IMR-90 (cell line): ENCODE measurements around the gene SCAF1.

ENCODE experiments used
- CEBPB ChIP-seq: IDR thresholded peaks from 2 replicates; pipeline ENCODE4 v1.6.1; 2012; ENCODE audit warnings: low read depth, low read length, improper control_type of control experiment
- FOS ChIP-seq: fragments of 150-350 bp; IDR thresholded peaks from 2 replicates; pipeline ENCODE4 v1.6.1; 2016; ENCODE audit warnings: low read depth, low read length
- MAFK ChIP-seq: IDR thresholded peaks from 2 replicates; pipeline ENCODE4 v1.6.1; 2012; ENCODE audit warnings: low read depth, low read length, improper control_type of control experiment
- MXI1 ChIP-seq: IDR thresholded peaks from 2 replicates; pipeline ENCODE4 v1.6.1; 2012; ENCODE audit warnings: low read depth, mild to moderate bottlenecking, low read length, moderate library complexity, borderline replicate concordance
- NFE2L2 ChIP-seq: fragments of 150-350 bp; IDR thresholded peaks from 2 replicates; pipeline ENCODE4 v1.6.1; 2016; ENCODE audit warnings: low read depth, mild to moderate bottlenecking, low read length
- POLR2A ChIP-seq: IDR thresholded peaks from 2 replicates; pipeline ENCODE4 v1.6.1; 2012; ENCODE audit warnings: mild to moderate bottlenecking, low read depth, low read length
- RAD21 ChIP-seq: IDR thresholded peaks from 2 replicates; pipeline ENCODE4 v1.6.1; 2012; ENCODE audit warnings: low read length, improper control_type of control experiment
- RCOR1 ChIP-seq: IDR thresholded peaks from 2 replicates; pipeline ENCODE4 v1.6.1; 2012; ENCODE audit warnings: mild to moderate bottlenecking, low read length, improper control_type of control experiment; ENCODE audit not compliant: insufficient replicate concordance
- RFX5 ChIP-seq: IDR thresholded peaks from 2 replicates; pipeline ENCODE4 v1.8.0; 2012; ENCODE audit warnings: low read depth, mild to moderate bottlenecking, low read length, moderate library complexity
- SMC3 ChIP-seq: fragments of 150-350 bp; IDR thresholded peaks from 2 replicates; pipeline ENCODE4 v1.6.1; 2016; ENCODE audit warnings: low read depth, mild to moderate bottlenecking, antibody characterized with exemption, low read length, moderate library complexity
- USF2 ChIP-seq: fragments of 150-350 bp; IDR thresholded peaks from 2 replicates; pipeline ENCODE4 v1.6.1; 2017; ENCODE audit warnings: mild to moderate bottlenecking, antibody characterized with exemption, low read length, low read depth
- TF ChIP-seq, protein P1 (sequence below): conservative IDR thresholded peaks from 2 replicates; pipeline ENCODE4 v1.5.1; 2012; ENCODE audit warnings: mild to moderate bottlenecking, low read depth, low read length, improper control_type of control experiment

GRCh38 chr19:49609499-49610092 lies 32.4 kb upstream of the SCAF1 start:
- TF ChIP-seq, protein P1, sequence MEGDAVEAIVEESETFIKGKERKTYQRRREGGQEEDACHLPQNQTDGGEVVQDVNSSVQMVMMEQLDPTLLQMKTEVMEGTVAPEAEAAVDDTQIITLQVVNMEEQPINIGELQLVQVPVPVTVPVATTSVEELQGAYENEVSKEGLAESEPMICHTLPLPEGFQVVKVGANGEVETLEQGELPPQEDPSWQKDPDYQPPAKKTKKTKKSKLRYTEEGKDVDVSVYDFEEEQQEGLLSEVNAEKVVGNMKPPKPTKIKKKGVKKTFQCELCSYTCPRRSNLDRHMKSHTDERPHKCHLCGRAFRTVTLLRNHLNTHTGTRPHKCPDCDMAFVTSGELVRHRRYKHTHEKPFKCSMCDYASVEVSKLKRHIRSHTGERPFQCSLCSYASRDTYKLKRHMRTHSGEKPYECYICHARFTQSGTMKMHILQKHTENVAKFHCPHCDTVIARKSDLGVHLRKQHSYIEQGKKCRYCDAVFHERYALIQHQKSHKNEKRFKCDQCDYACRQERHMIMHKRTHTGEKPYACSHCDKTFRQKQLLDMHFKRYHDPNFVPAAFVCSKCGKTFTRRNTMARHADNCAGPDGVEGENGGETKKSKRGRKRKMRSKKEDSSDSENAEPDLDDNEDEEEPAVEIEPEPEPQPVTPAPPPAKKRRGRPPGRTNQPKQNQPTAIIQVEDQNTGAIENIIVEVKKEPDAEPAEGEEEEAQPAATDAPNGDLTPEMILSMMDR, result no peak
- TF ChIP-seq USF2 (no peak), POLR2A (no peak), RCOR1 (no peak), RFX5 (no peak), MXI1 (no peak), NFE2L2 (no peak), FOS (no peak), CEBPB (no peak), RAD21 (no peak), SMC3 (no peak), MAFK (no peak)
